GM21737 (cell line): Measurements from ENCODE around the gene CAMK1G.

ENCODE experiments used
- ATAC-seq: cut with Tn5 transposase; IDR thresholded peaks from one replicate; pipeline ENCODE4 v1.9.1; 2021; ENCODE audit warnings: mild to moderate bottlenecking, moderate library complexity; ENCODE audit not compliant: unreplicated experiment

CAMK1G gene

DNA sequence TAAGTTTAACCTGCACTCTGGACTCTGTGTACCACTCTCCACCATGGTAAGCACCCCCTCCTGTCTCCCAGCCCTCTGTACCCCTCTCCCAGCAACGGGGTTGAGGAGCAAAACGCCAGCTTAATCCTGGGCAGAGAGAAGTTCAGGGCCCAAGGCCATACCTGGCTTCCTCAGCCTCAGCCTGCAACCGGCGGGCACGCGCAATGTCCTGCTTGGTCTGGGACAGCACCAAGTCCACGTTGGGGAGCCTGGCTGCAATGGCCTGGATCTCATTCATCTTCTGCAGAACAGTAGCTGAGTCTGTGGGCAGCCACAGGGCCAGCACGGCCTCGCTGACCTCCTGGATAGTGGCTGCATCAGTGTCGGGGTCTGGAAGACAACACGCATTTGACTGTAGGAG lies 34.8 kb downstream of the CAMK1G start:
- ATAC-seq, result no peak

DNA sequence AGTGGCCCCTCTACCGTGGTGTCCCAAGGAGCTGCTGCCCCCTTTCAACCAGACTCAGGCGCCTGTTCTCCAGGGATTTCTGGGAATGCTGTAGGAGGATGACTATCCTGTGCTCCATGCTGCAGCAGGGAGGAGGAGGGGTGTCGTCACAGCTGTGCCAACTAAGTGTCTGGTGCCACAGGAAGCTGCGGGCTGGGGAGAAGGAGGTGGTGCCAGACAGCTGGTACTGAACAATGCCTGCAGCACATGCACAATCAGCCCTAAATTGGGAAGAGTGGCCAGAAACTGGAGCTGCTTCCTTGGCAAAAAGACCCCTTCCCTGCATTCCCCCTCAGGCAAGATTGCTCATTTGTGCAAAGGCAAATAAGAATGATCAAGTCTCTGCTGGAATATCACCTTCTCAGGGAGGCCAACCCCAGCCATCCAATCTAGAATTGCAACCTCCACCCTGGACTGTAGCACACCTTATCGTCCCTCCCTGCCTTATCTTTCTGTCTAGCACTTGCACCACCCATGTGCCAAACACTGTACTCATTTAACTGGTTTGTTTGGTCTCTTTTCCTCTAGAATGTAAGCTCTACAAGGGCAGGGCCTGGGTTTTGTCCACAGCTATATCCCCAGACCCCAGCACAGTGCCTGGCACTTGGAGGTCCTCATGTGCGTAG lies 35.4 kb downstream of the CAMK1G start:
- no peak for ATAC-seq

DNA sequence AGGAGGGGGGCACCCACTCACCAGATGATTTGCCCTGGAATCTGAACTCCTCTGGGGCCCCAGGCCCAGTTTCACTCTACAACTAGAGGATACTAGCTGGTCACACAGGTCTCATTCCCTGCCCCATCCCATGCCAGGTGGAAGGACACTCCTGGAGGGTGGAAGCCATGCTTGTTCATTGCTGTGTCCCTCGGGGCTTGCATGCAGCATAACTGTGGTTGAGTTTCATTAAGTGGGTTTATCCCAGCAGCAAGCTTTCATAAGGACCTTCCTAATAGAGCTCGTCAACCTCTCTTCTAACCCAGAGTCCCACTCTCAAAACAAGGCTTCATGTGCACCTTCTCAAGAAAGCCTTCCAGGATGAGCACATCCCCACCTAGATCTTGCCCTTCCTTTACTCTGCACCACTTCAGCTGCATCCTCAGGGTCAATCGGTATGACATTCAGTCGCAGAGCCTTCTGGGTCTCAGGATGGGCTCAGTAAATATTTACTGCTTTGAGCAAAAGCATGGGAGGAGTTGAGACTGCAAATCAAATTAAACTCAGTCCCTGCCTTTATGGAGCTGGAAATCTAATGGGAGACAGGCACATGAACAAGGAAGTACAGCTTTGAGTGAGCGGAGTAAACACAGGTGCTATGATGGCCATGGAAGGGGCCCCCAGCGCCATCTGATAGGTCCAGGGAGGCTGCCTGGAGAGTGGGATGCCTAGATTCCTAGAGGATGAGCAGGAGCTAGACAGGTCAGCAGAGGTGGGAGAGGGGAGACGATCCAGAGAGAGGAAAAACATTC lies 36.4 kb downstream of the CAMK1G start:
- ATAC-seq, result no peak

DNA sequence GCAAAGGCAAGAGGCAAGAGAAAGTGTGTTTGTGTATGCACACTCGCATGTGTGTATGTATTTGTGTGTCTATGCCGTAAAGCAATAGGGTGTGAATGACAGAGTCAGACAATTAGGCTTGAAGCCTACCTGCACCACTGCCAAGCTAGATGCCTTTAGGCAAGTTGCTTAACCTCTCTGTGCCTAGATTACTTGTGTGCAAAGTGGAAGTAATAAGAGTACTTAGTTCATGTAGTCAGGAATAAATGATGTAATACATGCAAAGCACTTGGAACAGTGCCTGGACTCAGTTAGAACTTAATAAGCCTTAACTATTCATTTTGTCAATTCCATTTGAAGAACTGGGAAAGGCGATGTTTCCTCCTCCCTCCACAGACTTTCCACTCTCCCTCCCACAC lies 37.0 kb downstream of the CAMK1G start:
- ATAC-seq, result no peak

DNA sequence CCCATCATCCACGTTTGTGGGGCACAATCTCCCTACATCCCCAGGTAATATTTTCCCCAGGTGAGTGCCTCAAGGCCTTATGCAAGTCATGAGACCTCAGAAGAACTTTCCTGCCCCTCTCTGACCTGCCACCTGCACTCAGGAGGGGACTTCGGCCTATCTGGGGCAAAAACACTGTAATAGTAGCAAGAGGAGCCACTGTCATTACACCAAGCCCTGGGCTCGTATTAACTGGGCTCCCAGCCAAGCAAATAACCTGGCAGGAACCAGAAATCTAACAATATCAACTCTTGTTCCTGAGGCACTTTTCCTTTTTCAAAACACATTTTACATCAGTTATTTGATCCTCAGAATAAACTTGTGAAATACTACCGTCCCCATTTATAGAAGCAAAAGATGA lies 37.8 kb downstream of the CAMK1G start:
- ATAC-seq, result no peak

DNA sequence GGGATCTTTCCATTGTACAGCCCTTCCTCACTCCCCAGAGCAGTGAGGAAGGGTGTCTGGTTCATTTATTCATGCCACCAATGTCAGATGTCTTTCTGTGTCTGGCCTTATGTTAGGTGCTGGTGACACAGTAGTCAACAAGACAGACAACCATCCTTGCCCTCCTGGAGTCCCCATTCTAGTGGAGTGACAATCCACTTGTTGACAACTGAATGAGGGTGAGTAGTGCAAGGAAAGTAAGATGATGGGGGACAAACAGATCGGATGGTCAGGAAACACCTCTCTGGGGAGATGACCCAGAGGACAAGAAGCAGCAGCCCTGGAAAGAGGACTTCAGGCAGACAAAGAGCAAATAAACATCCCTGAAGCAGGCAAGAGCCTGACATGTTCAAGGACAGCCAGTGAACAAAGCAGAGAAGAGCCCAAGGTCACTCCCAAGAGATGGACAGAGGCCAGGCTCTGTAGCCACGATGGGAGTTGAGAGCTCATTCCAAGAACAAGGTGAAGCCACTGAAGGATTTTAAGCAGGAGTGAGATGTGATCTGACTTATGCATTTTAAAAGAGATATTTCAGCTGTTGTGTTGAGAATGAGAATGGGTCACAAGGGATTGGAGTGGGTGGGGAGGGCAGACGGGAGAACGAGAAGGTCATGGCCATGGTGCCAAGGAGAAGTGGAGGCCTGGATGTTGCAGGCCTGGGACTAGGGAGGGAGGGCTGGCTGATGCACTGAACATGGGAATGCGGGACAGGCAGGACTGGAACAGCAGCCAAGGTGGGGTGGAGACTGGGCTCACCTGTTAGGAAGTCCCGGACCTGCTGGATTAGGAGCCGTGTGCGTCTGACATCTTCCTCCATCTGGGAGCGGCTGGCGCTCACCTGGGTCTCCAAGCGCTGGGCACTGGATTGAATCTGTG lies 38.5 kb downstream of the CAMK1G start:
- ATAC-seq, result no peak

DNA sequence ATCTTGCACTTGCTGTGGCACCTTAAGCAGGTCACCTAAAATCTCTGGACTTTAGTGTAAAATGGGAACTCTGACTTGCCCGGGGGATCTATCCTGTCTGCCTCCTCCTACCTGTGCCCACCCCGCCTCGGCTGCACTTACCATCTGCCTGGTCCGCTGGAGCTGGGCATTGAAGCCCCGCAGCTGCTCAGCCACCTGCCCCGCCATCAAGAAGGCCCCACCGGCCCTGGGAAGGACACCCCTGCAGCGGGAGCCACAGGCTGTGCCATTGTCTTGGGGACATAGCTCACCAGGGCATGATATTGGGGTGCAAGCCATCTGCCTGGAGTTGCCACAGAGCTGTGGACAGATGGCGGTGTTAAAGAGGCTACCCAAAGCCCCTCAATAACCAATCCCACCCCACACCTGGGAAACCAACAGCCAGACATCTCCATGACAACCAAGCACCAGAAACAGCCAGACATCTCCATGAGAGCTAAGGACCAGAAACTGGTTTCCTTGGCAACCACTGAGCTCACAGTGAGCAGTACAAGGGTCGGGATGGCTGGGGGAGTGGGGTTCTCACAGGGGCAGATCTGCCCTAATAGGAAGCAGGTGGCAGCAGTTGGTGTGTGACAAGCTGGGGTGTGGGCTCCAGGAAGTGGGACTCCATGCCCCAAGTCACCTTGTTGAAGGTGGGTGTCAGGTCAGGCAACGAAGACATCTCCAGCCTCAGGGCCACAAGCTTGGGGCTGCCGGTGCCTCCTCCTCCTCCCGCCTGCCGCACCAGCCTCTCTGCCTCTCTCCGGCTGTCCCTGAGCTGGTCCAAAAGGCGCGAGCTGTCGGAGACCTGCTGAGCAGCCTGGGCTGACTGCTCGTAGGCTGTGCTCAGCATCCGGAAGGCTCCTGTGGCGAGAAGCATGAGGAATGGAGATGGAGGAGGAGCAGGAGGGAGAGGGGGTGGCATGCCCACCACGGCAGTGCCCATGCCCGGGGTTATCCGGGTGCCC lies 39.6 kb downstream of the CAMK1G start:
- no peak for ATAC-seq

DNA sequence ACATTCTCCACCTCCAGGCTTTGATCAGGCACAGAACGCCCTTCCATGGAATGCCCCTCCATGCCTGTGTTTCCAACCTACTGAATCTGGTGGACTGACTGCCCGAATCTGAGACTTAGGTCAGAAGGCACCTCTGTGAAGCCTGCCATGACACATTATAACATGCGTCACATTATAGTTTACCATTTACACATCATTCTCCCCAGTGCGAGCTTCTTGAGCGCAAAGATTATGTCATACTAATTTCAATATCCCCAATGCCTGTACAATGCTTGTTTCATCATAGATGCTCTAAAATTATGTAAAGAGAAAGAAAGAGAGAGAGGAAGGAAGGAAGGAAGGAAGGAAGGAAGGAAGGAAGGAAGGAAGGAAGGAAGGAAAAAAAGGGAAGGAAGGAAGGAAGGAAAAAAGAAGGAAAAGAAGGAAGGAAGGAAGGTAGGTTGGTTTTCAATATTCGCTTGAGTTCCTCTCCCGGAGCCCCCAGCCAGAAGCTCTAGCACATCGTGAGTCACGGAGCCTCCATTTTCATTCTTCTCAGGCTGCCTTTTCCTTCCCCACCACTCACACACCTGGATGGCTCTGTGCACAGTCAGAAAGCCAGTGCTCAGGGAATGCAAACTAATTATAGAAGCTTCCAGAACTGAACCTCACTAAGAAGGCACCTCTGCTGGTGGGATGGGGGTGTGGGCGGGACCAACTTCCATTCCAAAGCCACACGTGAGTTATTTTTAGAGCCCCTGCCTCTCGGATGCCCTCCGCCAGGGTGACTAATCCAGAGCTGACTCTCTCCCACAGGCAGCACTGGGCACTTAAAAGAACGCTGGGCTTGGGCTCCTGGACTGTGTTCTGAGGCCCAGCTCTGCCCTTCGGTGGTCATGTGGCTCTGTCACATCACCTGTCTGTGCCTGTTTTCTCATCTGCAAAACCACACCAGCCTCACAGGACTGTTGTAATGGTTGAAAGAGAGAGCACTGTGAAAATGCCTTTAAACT lies 41.3 kb downstream of the CAMK1G start:
- ATAC-seq, result no peak

DNA sequence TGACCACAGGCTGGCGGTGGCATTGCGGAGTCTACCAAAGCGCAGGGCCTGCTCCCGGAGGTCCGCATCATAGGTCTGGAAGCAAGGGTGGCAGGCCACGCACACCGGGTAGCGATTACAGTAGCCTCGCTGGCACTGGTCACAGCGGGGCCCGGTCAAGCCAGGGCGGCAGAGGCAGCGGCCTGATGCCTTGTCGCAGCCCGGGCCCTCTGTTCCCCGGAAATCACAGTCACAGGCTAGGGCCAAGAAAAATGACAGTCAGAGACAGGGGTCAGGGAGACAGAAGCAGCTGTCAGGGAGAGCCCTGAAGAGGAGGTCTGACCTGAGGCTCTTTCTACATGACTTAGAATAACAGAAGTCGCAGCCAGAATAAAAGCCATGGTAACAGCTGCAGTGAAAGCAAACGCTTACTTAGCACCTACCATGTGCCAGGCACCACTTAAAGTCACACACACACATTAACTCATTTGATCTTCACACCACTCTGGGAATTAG lies 42.3 kb downstream of the CAMK1G start:
- ATAC-seq, result no peak

DNA sequence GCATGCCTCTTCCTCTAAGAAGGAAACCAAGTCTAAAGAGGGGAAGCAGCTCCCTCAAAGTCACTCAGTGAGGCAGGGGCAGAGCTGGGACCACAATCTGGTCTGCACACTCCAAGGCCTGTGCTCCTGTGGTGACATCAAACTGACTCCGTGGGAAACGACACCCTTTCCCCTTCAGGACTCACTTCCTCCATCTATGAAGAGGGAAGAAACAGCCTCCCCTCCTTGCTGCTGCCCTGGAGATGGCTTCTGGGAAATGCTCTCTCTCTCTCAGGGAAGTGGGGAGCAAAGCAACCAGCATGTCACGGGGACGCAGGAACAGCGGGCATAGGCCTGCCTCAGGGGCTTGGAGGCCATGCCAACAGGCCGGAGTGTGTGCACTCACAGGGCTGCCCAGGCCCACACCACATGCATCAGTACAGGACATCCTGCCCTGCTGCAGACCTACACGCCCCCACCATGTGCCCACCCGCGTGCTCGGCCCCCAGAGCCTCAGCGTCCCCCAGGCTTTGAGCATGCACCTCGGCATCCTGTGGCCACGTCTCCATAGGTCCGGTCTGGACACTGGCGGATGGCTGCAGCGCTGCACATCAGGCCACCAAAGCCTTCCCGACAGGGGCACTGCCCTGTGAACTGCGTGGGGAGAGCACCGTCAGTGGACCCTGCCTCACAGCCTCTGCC lies 43.0 kb downstream of the CAMK1G start:
- no peak for ATAC-seq

DNA sequence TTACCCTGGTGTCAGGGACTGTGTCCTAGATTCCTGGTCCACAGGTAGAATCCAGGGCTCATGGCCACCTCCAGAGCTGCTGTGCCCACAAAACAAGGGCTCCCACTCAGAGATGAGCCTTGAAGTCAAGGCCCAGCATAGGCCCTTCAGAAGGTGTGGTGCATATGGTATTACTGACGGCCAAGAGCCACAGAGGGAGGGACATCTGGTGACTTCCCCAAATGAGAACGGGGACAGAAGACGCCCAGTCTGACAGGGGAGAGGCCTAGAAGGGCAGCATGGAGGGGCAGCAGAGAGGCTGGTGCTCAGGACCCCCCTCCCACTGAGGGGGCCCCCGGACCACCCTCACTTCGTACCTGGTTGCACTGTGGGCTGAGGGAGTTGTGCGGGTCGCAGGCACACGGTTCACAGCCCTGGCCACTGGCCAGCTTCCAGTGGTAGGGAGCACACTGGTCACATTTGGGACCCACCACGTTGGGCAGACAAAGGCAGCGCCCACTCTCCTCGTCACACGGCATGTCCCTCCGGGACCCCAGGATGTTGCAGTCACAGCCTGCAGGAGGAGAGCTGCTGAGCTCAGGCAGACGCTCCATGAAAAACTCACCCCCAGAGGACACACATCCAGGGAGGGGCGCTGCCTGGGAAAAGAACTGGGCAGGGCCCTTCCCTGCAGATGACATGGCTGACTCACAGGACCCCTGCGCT lies 43.7 kb downstream of the CAMK1G start:
- ATAC-seq, result no peak

DNA sequence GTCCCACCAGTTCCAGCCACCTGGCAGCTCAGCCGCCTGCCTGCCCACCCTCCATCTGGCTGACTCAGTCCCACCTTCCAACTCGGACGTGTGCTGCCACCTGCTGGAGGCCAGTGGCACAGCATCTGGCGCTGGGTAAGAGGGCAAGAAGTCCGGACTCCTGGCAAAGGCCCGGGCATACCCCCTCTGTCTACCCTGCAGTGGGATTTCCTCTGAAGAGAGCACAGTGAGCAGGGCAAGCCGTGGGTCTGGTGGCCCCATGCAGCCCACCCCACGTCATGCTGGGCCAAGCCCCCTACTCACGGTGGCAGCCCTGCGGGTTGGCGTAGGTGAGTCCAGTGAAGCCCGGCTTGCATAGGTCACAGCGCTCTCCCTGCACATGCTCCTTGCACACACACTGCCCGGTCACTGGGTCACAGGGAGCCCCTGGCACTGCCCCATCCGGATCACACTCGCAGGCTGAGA lies 44.2 kb downstream of the CAMK1G start:
- peak; percentile 69 for ATAC-seq

DNA sequence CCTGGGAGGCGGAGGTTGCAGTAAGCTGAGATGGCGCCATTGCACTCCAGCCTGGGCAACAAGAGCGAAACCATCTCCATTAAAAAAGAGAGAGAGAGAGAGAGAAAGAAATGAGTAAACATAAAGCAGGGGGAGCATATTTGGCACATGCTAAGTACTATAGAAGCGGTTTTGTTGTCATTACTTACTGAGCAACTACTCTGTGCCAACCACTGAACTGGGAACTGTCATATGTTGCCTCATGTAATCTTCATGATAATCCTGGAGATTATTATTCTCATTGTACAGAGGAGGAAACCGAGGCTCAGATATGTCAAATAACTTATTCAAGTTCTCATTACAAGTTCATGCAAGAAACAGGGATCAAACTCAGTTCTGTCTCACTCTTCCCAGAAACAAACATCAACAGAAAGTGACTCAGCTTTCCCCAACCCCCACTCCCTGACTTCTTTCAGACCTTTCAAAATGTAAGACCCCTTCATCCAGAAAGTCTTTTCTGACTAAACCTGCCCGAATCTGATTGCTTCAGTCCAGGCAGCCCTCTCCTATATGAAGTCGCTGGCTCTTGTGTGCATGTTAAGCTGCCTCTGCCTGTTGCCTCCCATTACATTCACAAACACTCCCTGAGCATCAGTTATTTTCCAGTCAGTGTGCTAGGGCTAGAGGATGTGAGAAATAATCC lies 45.2 kb downstream of the CAMK1G start:
- no peak for ATAC-seq

DNA sequence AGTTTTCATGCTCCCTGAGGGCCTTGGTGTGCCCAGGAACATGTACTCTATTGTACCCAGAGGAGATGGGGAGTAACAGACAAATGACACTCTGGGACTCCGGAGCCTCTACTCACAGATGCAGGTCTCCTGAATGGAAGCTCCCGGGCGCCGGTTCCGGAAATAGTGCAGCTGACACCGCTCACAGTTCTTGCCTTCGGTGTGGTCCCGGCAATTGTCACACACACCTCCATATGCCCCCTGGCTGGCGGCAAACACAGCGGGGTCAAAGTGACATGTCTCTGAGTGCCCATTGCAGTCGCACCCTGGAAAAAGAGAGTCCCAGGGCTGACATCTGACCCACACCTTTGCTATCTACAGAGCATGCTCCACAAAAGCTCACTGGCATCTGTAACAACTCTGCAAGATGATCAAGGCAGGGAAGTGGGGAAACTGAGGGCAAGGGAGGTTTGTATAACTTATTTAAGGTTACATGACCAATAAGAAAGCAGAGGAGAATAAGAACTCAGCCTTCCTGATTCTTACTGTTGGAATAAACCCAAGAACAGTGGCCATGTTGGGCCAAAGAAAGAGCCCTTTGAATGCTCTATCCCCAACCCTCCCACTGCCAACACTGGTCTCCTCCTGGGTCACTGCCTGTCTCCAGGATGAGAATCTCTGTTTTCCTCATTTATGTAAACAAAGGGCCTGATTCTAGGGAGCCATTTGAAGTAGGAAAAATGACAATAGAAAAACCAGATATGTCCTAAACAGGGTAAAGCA lies 46.3 kb downstream of the CAMK1G start:
- ATAC-seq, result no peak

DNA sequence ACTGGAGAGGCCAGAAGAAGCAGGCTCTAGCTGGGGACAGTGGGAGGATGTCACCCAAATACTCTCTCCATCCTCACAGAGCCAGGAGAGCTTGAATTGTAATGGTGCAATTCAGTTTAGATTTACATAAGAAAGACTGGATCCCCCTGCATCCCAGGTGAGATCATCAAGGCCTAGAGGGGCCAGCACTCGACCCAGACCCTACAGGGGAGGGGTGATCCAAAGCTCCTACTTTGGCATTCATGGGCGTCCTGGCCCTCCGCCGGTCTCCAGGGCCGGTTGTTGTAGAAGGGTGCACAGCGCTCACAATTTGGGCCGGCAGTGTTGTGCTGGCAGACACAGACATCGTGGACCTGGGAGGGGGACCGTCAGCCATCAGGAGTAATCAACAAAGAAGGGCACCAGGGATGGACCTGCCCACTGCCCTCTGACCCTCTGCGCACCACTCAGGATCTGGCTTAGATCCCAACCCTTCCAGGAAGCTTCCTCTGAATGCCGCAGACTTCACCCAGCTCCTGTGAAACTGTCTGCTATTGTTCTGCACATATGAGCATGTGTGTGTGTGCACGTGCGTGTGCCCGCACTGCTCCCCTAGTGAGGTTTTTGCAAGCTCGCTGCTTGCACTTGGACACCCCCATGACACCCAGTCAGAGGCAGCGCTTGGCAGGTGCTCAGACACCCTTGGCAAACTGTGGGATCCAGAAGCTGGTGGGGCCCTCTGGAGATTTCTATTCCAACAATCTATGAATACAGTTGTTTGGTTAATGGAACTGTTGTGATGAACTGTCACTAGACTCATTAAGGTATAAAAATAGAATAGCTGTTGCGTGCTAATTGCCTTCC lies 47.1 kb downstream of the CAMK1G start:
- no peak for ATAC-seq
